K562 (cell line): Measurements from ENCODE around the gene ANXA4. TPM values are rescaled to one million over a fixed set of nuclear protein-coding genes. Genes with fewer than 3 reads are reported as not detected.

ENCODE experiments used
- ATAC-seq: fragments of 200-7000 bp; cut with Tn5 transposase; 3 replicates; pipeline ENCODE4 v1.9.1; 2020; ENCODE audit warnings: moderate library complexity
- BruUV-seq: library from RNA; stranded (reverse); fragments of 400-500 nt; replicated peaks from 2 replicates; lab custom pipeline; 2021; lab: Mats Ljungman, UMichigan
- CTCF ChIA-PET: fragments of 300-600 bp; formaldehyde crosslinking; extraction: SDS; loops from one replicate; lab custom pipeline; 2021; ENCODE audit warnings: low intra/inter-chr PET ratio; lab: Yijun Ruan, JAX
- POLR2A ChIA-PET: fragments of 300-600, 350-650 bp; sonication (Branson Sonifier 250); formaldehyde crosslinking; extraction: SDS; loops from one replicate; lab custom pipeline; 2021; ENCODE audit warnings: antibody characterized with exemption, inconsistent platforms; lab: Yijun Ruan, JAX
- DNase-seq, 4 experiments: peaks; one replicate each; pipeline versions ENCODE4 v3.0.0 to v3.0.0-alpha.2; 2011 to 2018; ENCODE audit warnings: low spot score in 3 of 4, mixed read lengths in 3 of 4; ENCODE audit errors: extremely low read depth in 1 of 4
- FAIRE-seq: peaks from 2 replicates; lab custom pipeline; 2011; peaks lifted over from hg19 to GRCh38; lab: Jason Lieb, UNC
- H2AFZ ChIP-seq: 2 replicates; pipeline ENCODE4 v1.6.0; 2011; ENCODE audit warnings: low read depth, low read length, control low read depth, inconsistent platforms
- H3K27ac ChIP-seq: fragments of 200-600 bp; 3 replicates; pipeline ENCODE4 v1.8.0; 2011; ENCODE audit warnings: low read depth, mild to moderate bottlenecking, control low read depth, inconsistent platforms, low read length, moderate library complexity, mixed read lengths; ENCODE audit errors: extremely low read depth
- H3K27me3 ChIP-seq, 2 experiments: fragments of 300-600 bp in 1 of 2; 2 replicates in 1 of 2; 3 replicates in 1 of 2; pipeline versions ENCODE4 v1.6.0 to v1.8.0; 2011; ENCODE audit warnings: inconsistent platforms in 2 of 2, low read length in 2 of 2, mild to moderate bottlenecking in 1 of 2, mixed read lengths in 1 of 2, moderate library complexity in 1 of 2; ENCODE audit not compliant: control insufficient read depth in 2 of 2, insufficient read depth in 2 of 2
- H3K36me3 ChIP-seq: fragments of 300-600 bp; 3 replicates; pipeline ENCODE4 v1.8.0; 2011; ENCODE audit warnings: mild to moderate bottlenecking, low read length, inconsistent platforms; ENCODE audit not compliant: control insufficient read depth, insufficient read depth
- H3K4me1 ChIP-seq, 2 experiments: fragments of 200-600 bp in 1 of 2; replicated peaks in 1 of 2; 2 replicates in 1 of 2; 3 replicates in 1 of 2; pipeline versions ENCODE4 v1.5.1 to v1.8.0; 2011; ENCODE audit warnings: inconsistent platforms in 2 of 2, low read length in 2 of 2, mild to moderate bottlenecking in 1 of 2, mixed read lengths in 1 of 2, moderate library complexity in 1 of 2; ENCODE audit not compliant: control insufficient read depth in 2 of 2, insufficient read depth in 2 of 2
- H3K4me2 ChIP-seq: 2 replicates; pipeline ENCODE4 v1.6.1; 2011; ENCODE audit warnings: low read length, control low read depth, inconsistent platforms, mixed read lengths; ENCODE audit not compliant: insufficient read depth
- H3K4me3 ChIP-seq: fragments of 200-600 bp; sonication (generic), shearing (Covaris generic); 2 replicates; pipeline ENCODE4 v1.5.1; 2016; ENCODE audit warnings: control low read depth, inconsistent platforms
- H3K79me2 ChIP-seq: fragments of 200-600 bp; 3 replicates; pipeline ENCODE4 v1.8.0; 2011; ENCODE audit warnings: low read length, inconsistent platforms; ENCODE audit not compliant: control insufficient read depth, insufficient read depth
- H3K9ac ChIP-seq, 2 experiments: 2 replicates each; pipeline versions ENCODE4 v1.6.0 to v1.6.1; 2011; ENCODE audit warnings: low read depth in 2 of 2, low read length in 2 of 2, control low read depth in 1 of 2, inconsistent platforms in 1 of 2, mild to moderate bottlenecking in 1 of 2, mixed read lengths in 1 of 2; ENCODE audit not compliant: insufficient read depth in 1 of 2
- H3K9me1 ChIP-seq: one replicate; pipeline ENCODE4 v1.6.0; 2011; ENCODE audit warnings: inconsistent platforms, mild to moderate bottlenecking, low read length, moderate library complexity; ENCODE audit not compliant: control insufficient read depth, insufficient read depth
- H3K9me3 ChIP-seq: replicated peaks from 2 replicates; pipeline ENCODE4 v1.5.1; 2011; ENCODE audit warnings: low read depth, low read length, inconsistent platforms; ENCODE audit not compliant: control insufficient read depth, insufficient read depth
- H4K20me1 ChIP-seq: replicated peaks from 2 replicates; pipeline ENCODE4 v1.6.1; 2011; ENCODE audit warnings: low read length, inconsistent platforms, mixed read lengths; ENCODE audit not compliant: control insufficient read depth, insufficient read depth
- CHD2 ChIP-seq: IDR thresholded peaks from 2 replicates; pipeline ENCODE4 v1.6.1; 2011; ENCODE audit warnings: low read depth, low read length
- STAG1 ChIP-seq: sonication (generic); formaldehyde crosslinking; IDR thresholded peaks from 2 replicates; pipeline ENCODE4 v1.5.0; 2020; ENCODE audit warnings: missing genetic modification reagents, borderline replicate concordance
- TCF3 ChIP-seq: sonication (generic); formaldehyde crosslinking; IDR thresholded peaks from 2 replicates; pipeline ENCODE4 v1.4.0; 2020; ENCODE audit warnings: mild to moderate bottlenecking, missing genetic modification reagents
- WGBS: fragments of 100-300 bp; shearing (Covaris generic); methylation state at CpG from one replicate; pipeline ENCODE4 v1.1.6; 2016; ENCODE audit warnings: low coverage, mixed read lengths; ENCODE audit not compliant: insufficient coverage; ENCODE audit errors: missing lambda C conversion rate; 5-methylcytosine and 5-hydroxymethylcytosine counted together
- in situ Hi-C: fragments of 300-500 bp; cut with MboI; formaldehyde crosslinking; loops from 4 replicates; pipeline ENCODE4 v1.15.0; 2018; ENCODE audit warnings: inconsistent platforms, mixed read lengths
- intact Hi-C: fragments of 100-400 bp; cut with micrococcal nuclease; formaldehyde crosslinking; loops from 2 replicates; pipeline ENCODE4 v1.14.2; 2022
- polyA plus RNA-seq, 8 experiments: library from polyadenylated mRNA; depleted of rRNA in 4 of 8; stranded (reverse) in 5 of 8; unstranded in 3 of 8; fragments of >200 nt; fragmentation: Nextera tagmentation in 2 of 8; fragmentation: Illumina TruSeq in 1 of 8; extraction: Ambion mirVana in 2 of 8; extraction: Trizol in 1 of 8; gene quantifications; 2 replicates each; pipeline versions ENCODE4 v1.2.1 to v1.2.3, GENCODE V29; 2011 to 2014; ENCODE audit warnings: inconsistent platforms in 1 of 8, missing spikeins in 1 of 8
- total RNA-seq, 7 experiments: library from RNA; depleted of rRNA in 6 of 7; stranded (reverse); fragments of >200 nt in 6 of 7; fragmentation: Illumina TruSeq in 2 of 7; extraction: Trizol in 2 of 7; gene quantifications; 2 replicates each; pipeline versions ENCODE4 v1.2.1 to v1.2.3, GENCODE V29; 2011 to 2021; ENCODE audit warnings: low replicate concordance in 1 of 7
- TF ChIP-seq, protein P1 (sequence below): sonication (generic); formaldehyde crosslinking; IDR thresholded peaks from 2 replicates; pipeline ENCODE4 v1.8.1; 2023; ENCODE audit warnings: mild to moderate bottlenecking, missing genetic modification reagents
- TF ChIP-seq, protein P2 (sequence below): sonication (generic); formaldehyde crosslinking; IDR thresholded peaks from 2 replicates; pipeline ENCODE4 v1.8.0; 2022; ENCODE audit warnings: mild to moderate bottlenecking, missing genetic modification reagents
- TF ChIP-seq, protein P3 (sequence below): fragments of 250-450 bp; sonication (Bioruptor Pico); IDR thresholded peaks from 2 replicates; pipeline ENCODE4 v1.5.0; 2020; ENCODE audit warnings: mild to moderate bottlenecking, borderline replicate concordance
- TF ChIP-seq, protein P4 (sequence below): sonication (generic); formaldehyde crosslinking; IDR thresholded peaks from 2 replicates; pipeline ENCODE4 v1.8.0; 2022; ENCODE audit warnings: mild to moderate bottlenecking, missing genetic modification reagents

The ANXA4 gene
- total and polyA plus RNA-seq, 9 of the 15 experiments (the other 6 are each of a cell fraction or from before 2014, with no cell fraction given), result 3.4 to 13.6 (median 11.6) TPM

DNA sequence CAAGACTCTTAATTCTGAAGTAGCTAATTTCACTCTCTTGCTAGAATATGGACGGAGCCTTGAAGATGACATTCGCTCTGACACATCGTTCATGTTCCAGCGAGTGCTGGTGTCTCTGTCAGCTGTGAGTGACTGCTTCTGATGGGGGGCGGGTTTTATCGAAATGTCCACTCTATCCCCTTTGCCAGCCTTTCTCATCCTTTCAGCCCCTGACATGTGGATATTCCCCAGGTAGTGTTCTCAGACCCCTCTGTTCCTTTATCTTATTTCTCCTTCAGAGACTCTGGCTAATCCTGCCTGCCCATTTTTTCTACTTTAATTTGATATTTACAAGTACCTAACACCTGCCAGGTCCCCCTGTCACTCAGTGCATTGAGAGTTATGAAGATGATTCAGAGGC lies 68.6 kb downstream of the ANXA4 start:
- Histone ChIP-seq H3K4me3 (no peak overlapping the region), H3K9ac (no peak overlapping the region), H3K9me1 (no peaks in the 10 kb centered on the region), H3K27ac (no peak overlapping the region), H3K4me2 (no peak overlapping the region), H3K9me3 (no peaks in the 10 kb centered on the region), H3K36me3 (no peaks in the 10 kb centered on the region), H3K4me1 (peaks cover 0 to 3% of the 10 kb centered on the region in 2 experiments; a peak in 2 of 5 replicates), H3K79me2 (no peaks in the 10 kb centered on the region), H3K27me3 (no peaks in the 10 kb centered on the region), H4K20me1 (no peaks in the 10 kb centered on the region), H2AFZ (no peak overlapping the region)
- DNase-seq (no peak), ATAC-seq (no peak), FAIRE-seq (no peak)
- POLR2A ChIA-PET, result interaction anchor here (0.7 to 1.6 kb wide), 2 partner anchors 11 to 16 kb away, joined by 3 to 6 read pairs; no protein-coding TSS in a partner anchor
- CTCF ChIA-PET, result no interaction called here
- in situ Hi-C loops, result no loop called here
- TF ChIP-seq, protein P1, sequence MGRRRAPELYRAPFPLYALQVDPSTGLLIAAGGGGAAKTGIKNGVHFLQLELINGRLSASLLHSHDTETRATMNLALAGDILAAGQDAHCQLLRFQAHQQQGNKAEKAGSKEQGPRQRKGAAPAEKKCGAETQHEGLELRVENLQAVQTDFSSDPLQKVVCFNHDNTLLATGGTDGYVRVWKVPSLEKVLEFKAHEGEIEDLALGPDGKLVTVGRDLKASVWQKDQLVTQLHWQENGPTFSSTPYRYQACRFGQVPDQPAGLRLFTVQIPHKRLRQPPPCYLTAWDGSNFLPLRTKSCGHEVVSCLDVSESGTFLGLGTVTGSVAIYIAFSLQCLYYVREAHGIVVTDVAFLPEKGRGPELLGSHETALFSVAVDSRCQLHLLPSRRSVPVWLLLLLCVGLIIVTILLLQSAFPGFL (CRISPR knock-in tag), result no peak
- intact Hi-C loops, result no loop called here
- 39% methylated on average over 6 of the region's 6 CpGs for WGBS
- BruUV-seq, result no TSS peak

DNA sequence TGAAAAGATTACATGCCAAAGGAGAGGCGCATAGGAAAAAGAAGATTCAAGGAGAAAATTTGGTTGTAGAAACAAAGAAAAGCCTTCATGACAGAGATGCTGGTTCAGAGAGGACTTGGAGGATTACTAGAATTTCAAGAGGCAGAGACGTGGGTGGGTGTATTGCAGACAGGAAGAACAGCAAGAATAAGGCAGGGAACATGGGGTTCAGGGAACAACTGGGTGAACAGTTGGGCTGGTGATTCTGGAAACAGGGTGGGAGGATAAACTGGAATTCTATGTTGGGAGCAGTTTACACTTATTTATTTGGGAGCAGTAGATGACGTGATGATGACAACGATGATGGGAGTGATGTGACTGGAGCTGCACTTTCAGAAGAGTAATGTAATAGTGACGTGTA lies 69.1 kb downstream of the ANXA4 start:
- H3K79me2 ChIP-seq, result no peaks in the 10 kb centered on the region
- H3K4me3 ChIP-seq, result no peak overlapping the region
- WGBS, result 45% methylated on average over 5 of the region's 5 CpGs
- no peak overlapping the region for H3K9ac ChIP-seq
- ATAC-seq, result no peak
- no peaks in the 10 kb centered on the region for H3K36me3 ChIP-seq
- H3K27me3 ChIP-seq, result no peaks in the 10 kb centered on the region
- ChIA-PET CTCF (no interaction called here), POLR2A (interaction anchor here (1.5 to 1.8 kb wide), 2 partner anchors 8 to 18 kb away, joined by 7 to 8 read pairs; no protein-coding TSS in a partner anchor)
- intact Hi-C loops (no loop called here), in situ Hi-C loops (no loop called here)
- H3K4me1 ChIP-seq, result peaks cover 0 to 3% of the 10 kb centered on the region in 2 experiments; a peak in 2 of 5 replicates
- no peak overlapping the region for H3K4me2 ChIP-seq
- BruUV-seq, result no TSS peak
- no peak for DNase-seq
- no peak overlapping the region for H3K27ac ChIP-seq
- no peaks in the 10 kb centered on the region for H3K9me3 ChIP-seq
- no peak overlapping the region for H2AFZ ChIP-seq
- no peaks in the 10 kb centered on the region for H4K20me1 ChIP-seq
- H3K9me1 ChIP-seq, result no peaks in the 10 kb centered on the region
- FAIRE-seq, result no peak
- TF ChIP-seq CHD2 (no peak), TCF3 (no peak), STAG1 (CRISPR knock-in tag) (no peak)
- TF ChIP-seq, protein P2, sequence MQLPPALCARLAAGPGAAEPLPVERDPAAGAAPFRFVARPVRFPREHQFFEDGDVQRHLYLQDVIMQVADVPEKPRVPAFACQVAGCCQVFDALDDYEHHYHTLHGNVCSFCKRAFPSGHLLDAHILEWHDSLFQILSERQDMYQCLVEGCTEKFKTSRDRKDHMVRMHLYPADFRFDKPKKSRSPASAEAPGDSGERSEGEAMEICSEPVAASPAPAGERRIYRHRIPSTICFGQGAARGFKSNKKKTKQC (CRISPR knock-in tag), result no peak
- TF ChIP-seq, protein P3, sequence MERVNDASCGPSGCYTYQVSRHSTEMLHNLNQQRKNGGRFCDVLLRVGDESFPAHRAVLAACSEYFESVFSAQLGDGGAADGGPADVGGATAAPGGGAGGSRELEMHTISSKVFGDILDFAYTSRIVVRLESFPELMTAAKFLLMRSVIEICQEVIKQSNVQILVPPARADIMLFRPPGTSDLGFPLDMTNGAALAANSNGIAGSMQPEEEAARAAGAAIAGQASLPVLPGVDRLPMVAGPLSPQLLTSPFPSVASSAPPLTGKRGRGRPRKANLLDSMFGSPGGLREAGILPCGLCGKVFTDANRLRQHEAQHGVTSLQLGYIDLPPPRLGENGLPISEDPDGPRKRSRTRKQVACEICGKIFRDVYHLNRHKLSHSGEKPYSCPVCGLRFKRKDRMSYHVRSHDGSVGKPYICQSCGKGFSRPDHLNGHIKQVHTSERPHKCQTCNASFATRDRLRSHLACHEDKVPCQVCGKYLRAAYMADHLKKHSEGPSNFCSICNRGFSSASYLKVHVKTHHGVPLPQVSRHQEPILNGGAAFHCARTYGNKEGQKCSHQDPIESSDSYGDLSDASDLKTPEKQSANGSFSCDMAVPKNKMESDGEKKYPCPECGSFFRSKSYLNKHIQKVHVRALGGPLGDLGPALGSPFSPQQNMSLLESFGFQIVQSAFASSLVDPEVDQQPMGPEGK (CRISPR knock-in tag), result no peak
- TF ChIP-seq, protein P4, sequence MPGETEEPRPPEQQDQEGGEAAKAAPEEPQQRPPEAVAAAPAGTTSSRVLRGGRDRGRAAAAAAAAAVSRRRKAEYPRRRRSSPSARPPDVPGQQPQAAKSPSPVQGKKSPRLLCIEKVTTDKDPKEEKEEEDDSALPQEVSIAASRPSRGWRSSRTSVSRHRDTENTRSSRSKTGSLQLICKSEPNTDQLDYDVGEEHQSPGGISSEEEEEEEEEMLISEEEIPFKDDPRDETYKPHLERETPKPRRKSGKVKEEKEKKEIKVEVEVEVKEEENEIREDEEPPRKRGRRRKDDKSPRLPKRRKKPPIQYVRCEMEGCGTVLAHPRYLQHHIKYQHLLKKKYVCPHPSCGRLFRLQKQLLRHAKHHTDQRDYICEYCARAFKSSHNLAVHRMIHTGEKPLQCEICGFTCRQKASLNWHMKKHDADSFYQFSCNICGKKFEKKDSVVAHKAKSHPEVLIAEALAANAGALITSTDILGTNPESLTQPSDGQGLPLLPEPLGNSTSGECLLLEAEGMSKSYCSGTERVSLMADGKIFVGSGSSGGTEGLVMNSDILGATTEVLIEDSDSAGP, result no peak
